Stimulated activated CD8-positive, alpha-beta memory T cell treated with anti-CD3 and anti-CD28 coated beads, Interleukin-4, amount 100 ng/mL, for 1 hour (primary cell): Measurements from ENCODE around the gene GMEB2.
"Not testable (repeated sequence)": the region's sequence is repeated elsewhere in the genome, so short reads cannot be mapped to it uniquely, and the experiment has no call there.

Experiments used
- DNase-seq, 2 donors: peaks; one replicate each; pipeline ENCODE4 v3.0.0-alpha.2; 2020; ENCODE audit warnings: low read depth in 2 of 2, low spot score in 1 of 2

The GMEB2 gene, protein sequence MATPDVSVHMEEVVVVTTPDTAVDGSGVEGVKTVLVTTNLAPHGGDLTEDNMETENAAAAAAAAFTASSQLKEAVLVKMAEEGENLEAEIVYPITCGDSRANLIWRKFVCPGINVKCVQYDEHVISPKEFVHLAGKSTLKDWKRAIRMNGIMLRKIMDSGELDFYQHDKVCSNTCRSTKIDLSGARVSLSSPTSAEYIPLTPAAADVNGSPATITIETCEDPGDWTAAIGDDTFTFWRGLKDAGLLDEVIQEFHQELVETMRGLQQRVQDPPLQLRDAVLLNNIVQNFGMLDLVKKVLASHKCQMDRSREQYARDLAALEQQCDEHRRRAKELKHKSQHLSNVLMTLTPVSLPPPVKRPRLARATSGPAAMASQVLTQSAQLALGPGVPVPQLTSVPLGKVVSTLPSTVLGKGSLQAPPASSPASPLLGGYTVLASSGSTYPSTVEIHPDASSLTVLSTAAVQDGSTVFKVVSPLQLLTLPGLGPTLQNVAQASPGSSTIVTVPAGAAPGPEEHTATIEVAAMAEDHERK

DNA sequence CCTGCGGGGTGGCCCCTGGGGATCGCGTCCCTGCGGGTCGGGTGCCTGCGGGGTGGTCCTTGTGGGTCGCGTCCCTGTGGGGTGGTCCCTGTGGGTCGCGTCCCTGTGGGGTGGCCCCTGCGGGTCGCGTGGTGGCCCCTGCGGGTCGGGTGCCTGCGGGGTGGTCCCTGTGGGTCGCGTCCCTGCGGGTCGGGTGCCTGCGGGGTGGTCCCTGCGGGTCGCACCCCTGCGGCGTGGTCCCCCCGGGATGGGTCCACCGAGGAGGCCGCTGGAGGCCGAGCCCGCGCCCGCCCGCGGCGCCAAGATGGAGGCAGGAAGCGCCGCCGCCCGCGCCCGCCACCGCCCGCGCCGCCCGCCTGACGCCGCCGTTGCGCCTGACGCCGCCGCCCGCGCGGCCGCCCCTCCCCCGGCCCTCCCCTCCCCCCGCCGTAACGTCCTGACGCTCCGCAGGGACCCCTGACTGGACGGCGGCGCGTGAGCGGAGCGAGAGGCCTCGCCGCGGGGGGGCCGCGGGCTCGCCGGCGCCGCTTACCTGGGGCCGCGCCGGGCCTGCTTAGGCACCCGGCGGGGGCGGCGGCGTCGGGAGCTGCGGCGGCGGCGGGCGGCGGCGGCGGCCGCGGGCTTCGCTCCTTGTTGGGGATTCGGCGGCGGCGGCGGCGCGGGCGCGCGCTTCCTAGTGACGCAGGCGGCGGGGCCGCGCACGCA, at the start of gene GMEB2:
Gene GMEB2, minus strand, starts transcription at position 678 of the 705 bp plus-strand sequence. CDS start 7,704 bp downstream, outside the sequence.
- DNase-seq = no peak

DNA sequence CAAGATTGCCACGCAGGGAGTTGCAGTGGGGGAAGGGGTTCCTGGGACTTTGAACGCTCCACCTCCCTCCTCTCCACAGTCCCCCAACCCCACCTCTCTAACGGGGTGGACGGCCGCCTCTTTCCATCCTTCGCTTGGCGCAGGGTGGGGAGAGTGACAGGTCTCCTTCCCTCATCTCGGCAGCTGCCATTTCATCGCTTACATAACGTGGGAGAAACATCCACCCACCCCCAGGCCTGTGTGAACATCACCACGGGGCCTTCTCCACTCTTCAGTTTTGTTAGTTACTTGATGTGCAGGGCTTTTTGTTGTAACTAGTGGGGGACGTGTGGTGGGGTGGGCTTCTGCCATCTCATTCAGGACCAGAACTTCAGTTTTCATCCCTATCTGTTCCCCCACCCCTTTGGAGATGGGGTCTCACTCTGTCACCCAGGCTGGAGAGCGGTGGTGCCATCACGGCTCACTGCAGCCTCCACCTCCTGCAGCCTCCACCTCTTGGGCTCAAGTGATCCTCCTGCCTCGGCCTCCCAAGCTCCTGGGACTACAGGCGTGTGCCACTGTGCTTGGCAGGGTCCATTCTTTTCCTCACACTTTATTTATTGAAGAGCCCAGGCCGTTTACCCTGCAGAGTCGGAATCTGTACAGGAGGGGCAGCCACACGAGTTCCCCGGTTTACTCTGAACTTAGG, 48.9 kb upstream of the GMEB2 start:
- DNase-seq = no peak

GRCh38 chr20:63673951-63674350, 47.0 kb upstream of the GMEB2 start:
- no peak for DNase-seq

DNA sequence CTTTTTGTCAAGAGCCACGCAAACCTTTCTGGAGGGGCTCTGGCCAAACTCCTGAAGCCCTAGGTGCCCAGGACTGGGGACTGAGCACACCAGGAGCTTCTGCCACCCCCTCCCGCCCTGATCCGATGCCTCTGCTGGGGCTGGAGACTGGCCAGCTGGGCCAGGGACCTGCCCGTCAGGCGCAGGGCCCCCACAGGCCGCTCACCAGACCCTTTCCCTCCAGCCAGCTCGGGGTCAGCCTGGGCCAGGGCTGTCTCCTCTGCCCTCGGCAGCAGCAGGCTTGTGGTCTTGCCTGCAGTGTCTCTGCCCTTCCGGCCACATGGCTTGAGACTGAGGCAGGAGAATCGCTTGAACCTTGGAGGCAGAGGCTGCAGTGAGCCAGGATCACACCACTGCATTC, 45.8 kb upstream of the GMEB2 start:
- DNase-seq = no peak

- DNase-seq = not testable (repeated sequence)
Measured at GRCh38 chr20:63671695-63672094, 44.8 kb upstream of the GMEB2 start.

GRCh38 chr20:63668351-63668750, 41.5 kb upstream of the GMEB2 start:
- DNase-seq = no peak

GRCh38 chr20:63667858-63668257, 41.0 kb upstream of the GMEB2 start:
- no peak for DNase-seq

DNA sequence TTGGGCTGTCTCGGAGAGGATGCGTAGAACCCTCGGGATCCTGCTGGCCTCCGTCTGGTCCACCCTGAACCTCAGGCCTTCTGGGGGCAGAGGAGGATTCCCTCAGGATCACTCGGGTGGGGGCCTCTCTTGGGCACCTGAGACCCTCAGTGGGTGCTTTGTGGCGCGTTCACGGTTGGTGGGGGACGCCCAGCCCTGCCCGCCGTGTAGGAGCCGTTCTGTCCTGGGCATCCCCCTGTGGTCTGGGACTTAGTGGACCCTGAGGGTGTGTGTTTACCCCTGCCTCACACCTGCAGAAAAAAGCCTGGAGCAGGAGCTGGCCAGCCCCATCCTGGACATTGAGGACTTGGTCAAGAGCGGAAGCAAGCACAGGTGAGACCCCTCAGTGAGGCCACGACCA, 38.8 kb upstream of the GMEB2 start:
- DNase-seq = no peak

- no peak for DNase-seq
Measured at GRCh38 chr20:63664861-63665594, 38.1 kb upstream of the GMEB2 start.

GRCh38 chr20:63664143-63664851, 37.4 kb upstream of the GMEB2 start:
- no peak for DNase-seq

DNA sequence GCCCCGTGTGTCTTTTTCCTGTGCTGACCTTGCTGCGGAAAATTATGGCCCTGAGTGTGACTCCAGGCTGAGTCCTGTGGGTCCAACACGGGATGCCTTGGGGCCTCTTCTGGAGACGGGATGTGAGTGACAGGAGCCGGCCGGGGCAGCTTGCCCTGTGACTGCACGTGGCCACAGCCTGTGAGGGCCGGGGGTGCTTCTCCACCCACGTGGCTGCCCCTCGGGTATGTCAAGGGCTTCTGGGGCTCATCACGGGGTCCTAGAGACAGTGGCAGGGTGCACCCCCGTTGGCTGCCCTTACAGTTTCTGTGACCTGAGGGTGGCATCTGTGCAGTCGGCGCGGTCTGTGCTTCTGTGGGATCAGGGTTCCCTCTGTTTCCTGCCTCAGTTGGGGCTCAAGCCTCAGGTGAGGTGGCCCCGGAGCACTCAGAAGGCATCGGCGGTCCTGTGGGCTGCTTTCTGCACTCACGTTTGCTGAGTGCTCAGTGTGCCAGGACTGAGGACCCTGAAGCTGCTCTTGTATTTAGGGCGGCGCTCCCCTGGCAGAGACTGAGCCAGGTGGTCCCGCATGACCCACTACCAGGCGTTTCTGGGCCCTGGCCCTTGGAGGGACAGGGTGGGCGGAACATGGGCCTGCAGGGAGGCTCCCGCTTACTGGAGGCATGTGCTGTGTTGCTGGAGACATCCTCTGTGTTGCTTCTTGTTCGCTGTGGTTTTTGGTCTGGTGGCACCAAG, 36.6 kb upstream of the GMEB2 start:
- no peak for DNase-seq

GRCh38 chr20:63662813-63663189, 35.9 kb upstream of the GMEB2 start:
- no peak for DNase-seq

- no peak for DNase-seq
Measured at GRCh38 chr20:63661959-63662812, 35.3 kb upstream of the GMEB2 start.

- DNase-seq = no peak
Measured at GRCh38 chr20:63661108-63661507, 34.2 kb upstream of the GMEB2 start.

DNA sequence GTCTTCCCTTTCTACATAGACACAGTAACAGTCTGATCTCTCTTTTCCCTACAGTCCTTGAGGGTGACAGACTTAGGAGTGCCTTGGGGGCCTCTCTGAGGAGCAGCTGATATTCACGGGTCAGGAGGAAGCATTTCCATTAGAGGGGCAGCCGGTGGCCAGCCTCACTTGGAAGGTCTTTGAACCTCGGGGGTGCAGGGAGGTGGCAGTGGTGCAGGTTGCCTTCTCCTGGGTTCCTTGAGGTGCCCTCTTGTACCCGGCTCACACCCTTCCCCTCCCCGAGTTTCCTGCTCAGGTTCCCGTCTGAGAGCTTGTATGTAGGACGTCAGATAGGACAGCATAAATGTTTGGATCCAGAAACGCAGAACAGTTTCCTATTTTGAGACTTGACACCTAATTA, 33.7 kb upstream of the GMEB2 start:
- no peak for DNase-seq

DNA sequence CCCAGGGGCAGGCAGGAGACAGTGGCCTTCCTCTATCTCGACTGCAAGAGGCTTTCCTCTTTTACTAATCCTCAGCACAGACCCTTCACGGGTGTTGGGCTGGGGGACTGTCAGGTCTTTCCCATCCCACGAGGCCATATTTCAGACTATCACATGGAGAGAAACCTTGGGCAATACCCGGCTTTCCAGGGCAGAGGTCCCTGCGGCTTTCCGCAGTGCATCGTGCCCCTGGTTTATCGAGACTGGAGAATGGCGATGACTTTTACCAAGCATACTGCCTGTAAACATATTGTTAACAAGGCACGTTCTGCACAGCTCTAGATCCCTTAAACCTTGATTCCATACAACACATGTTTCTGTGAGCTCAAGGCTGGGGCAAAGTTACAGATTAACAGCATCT, 33.3 kb upstream of the GMEB2 start:
- not testable (repeated sequence) for DNase-seq

- DNase-seq = no peak
Measured at GRCh38 chr20:63659370-63659769, 32.5 kb upstream of the GMEB2 start.

DNA sequence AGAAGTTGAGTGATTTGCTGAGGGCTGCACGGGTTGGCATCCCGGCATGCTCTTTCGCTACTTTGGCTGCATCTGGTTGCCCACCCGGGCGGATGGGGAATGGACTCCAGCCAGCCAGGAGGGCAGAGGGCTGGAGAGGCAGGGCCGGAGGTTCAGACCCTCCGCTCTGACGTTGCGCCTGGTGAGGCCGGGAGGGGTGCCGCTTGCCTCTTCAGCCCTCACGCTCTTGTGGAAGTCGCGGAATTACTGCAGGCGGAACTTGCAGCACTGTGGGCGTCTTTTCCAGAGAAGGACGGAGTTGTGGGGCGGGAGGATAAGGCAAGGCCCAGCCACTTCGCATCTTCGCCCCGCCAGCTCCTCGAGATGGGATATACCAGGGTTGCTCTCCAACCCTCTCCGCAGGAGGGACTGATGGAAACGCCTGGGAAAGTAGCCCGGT, 31.9 kb upstream of the GMEB2 start:
- DNase-seq = no peak
